HG03354 (cell line): ENCODE measurements around the gene TBX4.

Source experiments
- ATAC-seq: cut with Tn5 transposase; IDR thresholded peaks from one replicate; pipeline ENCODE4 v1.9.1; 2021; ENCODE audit warnings: mild to moderate bottlenecking; ENCODE audit not compliant: unreplicated experiment, poor library complexity, severe bottlenecking

The TBX4 gene

GRCh38 chr17:61450641-61451537 is 1.3 kb upstream of the TBX4 start:
- no peak for ATAC-seq

- ATAC-seq: no peak
Measured at GRCh38 chr17:61451538-61452300, 503 bp upstream of the TBX4 start.

DNA sequence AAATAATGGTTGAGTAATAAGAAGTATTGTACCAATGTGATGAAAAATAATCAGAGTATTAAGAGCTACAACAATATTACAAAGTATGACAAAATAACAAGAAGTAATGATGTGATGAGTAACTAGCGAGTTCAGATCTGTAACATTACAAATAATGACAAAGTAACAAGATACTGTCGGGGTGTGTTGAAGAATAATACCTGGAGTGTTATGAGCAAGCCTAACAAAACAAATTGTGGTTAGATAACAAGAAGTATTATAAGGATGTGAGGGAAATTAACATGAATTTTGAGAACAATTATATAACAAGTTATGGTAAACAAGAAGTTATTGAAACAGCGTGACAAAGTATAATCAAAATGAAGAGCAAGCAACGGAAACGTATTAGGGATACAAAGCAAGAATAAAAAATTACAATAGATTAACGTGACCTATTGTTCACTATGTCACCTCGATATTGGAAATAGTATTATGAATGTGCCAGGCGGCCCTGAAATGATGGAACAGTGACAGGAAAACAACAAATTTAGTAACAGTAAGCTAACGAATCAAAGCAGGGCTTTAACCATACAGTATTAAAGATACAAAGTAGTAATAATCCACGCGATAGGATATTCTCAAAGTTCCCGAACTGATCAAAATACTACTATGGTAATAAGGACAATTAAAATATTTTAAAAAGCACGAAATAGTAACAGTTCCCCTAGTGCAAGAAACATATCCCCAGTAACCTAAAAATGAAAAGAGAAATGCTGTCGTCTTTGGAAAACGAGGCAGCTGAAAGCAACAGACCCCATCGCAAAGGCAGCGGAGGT is 1.6 kb downstream of the TBX4 start:
- ATAC-seq: no peak

- ATAC-seq: no peak
Measured at GRCh38 chr17:61454381-61455323, 2.4 kb downstream of the TBX4 start.

DNA sequence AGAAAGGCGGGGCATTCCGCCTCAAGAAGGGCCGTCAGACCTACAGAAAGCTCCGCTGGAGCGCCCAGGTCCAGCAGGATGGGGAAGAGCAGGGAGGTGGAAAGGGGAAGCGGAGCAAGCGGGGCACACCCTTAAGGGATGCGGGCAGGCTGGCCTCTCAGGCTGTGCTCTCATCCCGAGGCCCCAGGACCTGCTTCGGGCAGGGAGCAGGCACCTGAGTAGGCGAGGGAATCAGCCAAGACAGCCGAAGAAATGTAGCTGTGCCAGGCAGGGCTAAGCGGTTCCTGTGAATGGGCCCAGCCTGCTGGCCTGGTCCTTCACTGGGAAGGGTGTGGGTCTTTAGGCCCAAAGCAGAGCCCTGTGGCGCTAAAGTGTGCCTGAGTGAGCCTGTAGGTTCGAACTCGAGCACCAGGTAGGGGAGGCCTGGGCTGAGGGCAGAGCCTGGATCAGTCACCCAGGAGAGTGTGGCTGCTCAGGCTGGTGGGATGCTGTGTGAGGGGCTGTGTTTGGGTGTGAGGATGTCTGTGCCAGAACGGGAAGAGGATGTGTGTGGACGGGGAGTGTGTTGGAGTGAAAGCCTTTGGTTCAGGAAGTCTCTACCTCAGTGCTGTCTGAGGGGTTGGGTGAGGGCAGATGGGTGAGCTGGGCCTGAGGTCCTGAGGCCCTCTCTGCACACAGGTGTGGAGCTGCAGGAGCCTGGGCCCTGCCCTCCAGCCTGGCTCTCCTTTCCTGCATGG is 3.3 kb downstream of the TBX4 start:
- ATAC-seq: no peak

DNA sequence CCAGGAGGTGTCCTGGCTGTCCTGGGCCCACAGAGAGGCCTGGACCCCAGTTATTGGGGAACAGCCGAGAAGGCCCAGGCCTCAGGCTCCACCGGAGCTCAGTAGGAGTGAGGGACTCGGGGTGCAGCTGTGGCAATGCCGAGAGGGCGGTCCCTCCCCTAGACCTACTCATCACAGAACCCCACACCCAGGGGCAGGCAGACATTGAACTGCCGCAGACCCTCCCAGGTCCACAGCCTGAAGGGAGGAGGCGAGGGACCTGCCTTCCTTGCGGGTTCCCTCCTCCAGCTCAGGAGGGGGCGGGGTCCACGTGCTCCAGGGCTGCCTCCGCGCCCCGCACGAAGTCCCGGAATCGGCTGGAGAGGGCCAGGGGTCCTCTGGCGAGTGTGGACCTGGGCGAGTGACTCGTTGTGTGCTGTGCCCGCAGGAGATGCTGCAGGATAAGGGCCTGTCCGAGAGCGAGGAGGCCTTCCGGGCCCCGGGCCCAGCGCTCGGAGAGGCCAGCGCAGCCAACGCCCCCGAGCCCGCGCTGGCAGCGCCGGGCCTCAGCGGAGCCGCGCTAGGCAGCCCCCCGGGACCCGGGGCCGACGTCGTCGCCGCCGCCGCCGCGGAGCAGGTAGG is 3.9 kb downstream of the TBX4 start:
- ATAC-seq: no peak

- ATAC-seq: no peak
Measured at GRCh38 chr17:61456688-61457225, 4.5 kb downstream of the TBX4 start.

- ATAC-seq: no peak
Measured at GRCh38 chr17:61457226-61457983, 5.2 kb downstream of the TBX4 start.

GRCh38 chr17:61458000-61458399 is 5.8 kb downstream of the TBX4 start:
- no peak for ATAC-seq

GRCh38 chr17:61458421-61459141 is 6.4 kb downstream of the TBX4 start:
- no peak for ATAC-seq

DNA sequence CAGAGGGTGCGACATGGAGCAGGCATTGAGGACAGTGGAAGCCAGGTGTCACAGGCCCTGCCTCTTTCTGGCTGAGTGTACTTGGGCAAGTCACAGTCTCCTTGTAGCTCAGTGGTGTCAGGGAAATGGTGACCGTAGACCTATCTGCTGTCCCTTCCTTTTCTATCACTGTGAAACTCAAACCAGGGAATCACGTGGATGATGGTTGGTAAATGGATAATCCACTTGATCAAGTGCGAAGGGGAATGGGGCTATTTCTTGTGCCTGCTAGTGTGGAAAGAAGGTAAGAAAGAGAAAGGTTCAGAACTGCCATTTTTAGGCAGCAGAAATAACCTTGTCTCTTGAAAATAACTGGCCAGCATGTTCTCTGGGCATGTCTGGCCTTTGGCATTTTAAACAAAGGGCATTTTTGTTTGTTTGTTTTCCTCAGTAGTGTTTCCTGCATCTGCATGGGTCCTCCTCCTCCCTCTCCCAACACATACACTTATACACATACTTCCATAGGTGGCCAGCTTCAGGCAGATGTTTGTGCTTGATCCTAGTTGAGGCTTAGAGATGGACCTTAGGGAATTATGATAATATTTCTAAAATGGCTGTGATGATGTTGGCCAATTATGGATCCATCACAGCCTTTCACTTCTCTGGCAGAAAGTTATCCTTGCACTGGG is 7.1 kb downstream of the TBX4 start:
- ATAC-seq: no peak

DNA sequence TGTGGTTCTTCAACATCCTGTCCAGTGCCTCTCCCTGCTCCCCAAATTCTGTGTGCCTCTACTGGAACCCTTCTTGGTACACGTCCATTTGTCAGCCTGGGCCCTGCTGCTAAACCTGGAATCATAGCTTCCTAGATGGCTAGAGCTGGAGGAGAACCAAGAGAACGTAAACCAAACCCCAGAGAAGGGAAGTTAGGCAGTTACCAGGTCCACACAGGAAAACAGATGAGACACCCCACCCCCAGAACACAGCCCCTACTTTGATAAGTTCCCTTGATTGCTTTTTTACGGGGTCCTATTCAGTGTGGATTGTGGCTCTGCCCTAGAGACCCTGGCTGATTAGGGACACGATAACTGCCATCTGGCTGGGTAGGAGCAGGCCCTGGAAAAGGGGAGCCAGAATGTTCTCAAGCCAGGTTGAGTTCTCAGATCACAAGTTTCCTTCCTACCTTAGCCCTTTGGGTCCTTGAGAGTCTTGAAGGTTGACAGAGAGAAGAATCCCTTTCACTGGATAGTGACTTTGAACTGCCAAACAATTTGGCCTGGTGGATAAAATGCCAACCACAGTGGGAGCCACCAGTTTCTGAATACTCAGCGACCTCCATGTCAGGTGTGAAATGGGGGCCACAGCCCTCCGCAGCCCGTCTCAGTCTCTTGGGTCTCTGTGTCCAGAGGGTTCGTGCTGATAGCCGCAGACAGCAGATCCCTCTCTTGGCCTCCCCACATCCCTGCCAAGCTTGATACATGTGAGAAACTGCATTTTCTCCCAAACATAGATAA is 7.9 kb downstream of the TBX4 start:
- ATAC-seq: no peak

DNA sequence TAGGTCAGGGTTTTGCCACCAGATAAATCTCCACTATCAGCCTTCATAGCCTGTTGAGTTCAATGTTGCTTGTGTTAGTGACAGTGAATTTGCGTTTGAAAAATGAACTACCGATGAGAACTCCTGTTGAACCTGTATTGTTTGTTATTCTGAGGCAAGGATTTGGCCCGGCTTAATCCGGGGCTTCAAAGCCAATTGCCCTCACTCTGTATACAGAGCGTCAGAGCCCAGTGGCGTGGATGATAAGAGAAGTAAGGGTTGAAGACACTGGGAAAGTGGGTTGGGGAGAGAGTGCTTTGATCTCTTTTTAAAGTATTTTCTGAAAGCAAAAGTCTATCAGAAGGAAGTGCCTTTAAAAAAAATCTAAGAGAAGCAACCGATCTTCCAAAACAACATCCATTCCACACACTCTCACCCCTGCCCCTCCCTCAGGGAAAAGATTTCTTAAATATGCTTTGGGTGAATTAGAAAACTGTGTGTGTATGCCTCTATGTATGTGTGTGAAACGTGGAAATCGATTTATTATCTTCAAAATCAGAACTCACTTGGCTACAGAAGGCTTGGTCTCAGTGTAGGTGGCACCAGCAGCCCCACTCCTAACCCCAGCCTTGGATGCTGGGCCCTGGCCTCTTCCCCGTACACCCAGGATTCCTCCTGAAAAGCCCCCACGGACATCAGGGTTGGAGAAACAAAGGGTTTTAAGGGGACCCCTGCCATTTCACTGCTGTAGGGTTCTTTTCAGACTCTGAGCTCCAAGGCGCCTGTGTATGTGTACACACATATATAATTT is 8.8 kb downstream of the TBX4 start:
- ATAC-seq: no peak

DNA sequence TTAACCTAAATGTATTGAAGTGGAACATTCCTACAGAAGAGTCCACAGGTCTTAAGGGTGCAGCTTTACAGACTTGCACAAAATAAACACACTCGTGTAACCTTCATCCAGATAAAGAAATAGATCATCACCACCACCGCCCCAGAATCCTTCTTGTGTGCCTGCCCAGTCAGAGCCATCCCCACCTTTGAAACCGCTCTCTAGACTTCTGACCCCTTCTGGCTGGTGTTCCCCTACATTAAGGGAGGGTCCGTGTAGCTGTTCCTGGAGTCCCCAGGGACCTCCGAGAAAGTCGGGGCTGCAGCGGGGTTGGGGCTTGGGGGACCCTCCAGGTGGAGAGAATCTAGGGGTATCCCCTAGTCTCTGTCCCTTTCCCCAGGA is 9.4 kb downstream of the TBX4 start:
- ATAC-seq: no peak
